IPS DF 6.9 (cell line): ENCODE measurements around the gene MRC2.

Experiments
- DNase-seq: peaks from one replicate; pipeline ENCODE4 v3.0.0-alpha.2; 2013; ENCODE audit warnings: low read depth, low spot score
- H3K27ac ChIP-seq: one replicate; pipeline ENCODE4 v1.5.1; 2013; ENCODE audit warnings: low read length, control low read depth
- H3K27me3 ChIP-seq: 2 replicates; pipeline ENCODE4 v1.6.1; 2013; ENCODE audit warnings: mild to moderate bottlenecking, low read length; ENCODE audit not compliant: control insufficient read depth, insufficient read depth
- H3K36me3 ChIP-seq: 2 replicates; pipeline ENCODE4 v1.6.1; 2013; ENCODE audit warnings: low read length; ENCODE audit not compliant: control insufficient read depth, insufficient read depth
- H3K4me1 ChIP-seq: 2 replicates; pipeline ENCODE4 v1.6.1; 2013; ENCODE audit warnings: low read length; ENCODE audit not compliant: control insufficient read depth, insufficient read depth
- H3K4me3 ChIP-seq: 2 replicates; pipeline ENCODE4 v1.5.1; 2013; ENCODE audit warnings: mild to moderate bottlenecking, low read length
- H3K9me3 ChIP-seq: 2 replicates; pipeline ENCODE4 v1.6.1; 2013; ENCODE audit warnings: low read length, inconsistent platforms; ENCODE audit not compliant: control insufficient read depth, insufficient read depth
- WGBS: extraction: QIAGEN DNeasy Blood & Tissue Kit; methylation state at CpG from one replicate; pipeline ENCODE4 v1.1.7; 2013; ENCODE audit warnings: mixed read lengths, missing lambda C conversion rate; ENCODE audit not compliant: insufficient read length, insufficient coverage; 5-methylcytosine and 5-hydroxymethylcytosine counted together

MRC2 gene

DNA sequence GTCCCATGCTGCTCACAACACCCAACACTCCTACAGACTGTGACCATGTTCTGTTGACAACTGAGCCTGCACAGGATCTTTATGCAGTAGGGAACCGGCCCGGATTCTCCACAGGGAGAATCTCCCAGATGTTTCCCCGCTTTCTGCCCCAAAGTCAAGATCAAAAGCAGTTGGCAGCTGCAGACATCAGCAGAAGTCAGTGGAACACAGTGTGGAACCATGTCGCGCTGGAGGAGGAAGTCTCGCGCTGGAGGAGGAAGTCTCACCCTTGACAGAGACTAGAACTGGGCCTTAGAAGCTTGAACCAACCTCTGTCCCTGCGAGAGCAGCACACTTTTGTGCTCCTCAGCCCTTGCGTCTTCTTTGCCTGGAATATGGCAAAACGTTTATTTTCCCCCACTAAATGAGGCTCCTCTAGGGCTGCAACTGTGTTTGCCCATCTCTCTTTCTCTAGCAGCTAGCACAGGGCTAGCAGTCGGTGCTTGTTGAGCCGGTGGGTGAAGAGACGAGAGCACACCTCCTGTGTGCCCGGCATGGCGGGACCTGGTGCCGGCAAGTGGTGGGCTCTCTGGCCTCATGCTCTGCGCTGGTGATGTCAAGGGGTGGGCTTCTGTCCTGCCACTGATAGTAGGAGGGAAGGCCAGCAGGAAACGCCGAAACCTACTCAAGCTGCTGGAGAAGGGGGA is 2.1 kb upstream of the MRC2 start:
- Histone ChIP-seq H3K27me3 (no peaks in the 10 kb centered on the region), H3K9me3 (no peaks in the 10 kb centered on the region), H3K4me3 (no peak overlapping the region), H3K4me1 (peaks cover 6% of the 10 kb centered on the region; the same call in 1 of the 2 replicates), H3K27ac (no peak overlapping the region), H3K36me3 (no peaks in the 10 kb centered on the region)
- no CpG with 5 or more reads among the region's 19 CpGs for WGBS
- no peak for DNase-seq

- Histone ChIP-seq H3K9me3 (no peaks in the 10 kb centered on the region), H3K27me3 (no peaks in the 10 kb centered on the region), H3K36me3 (no peaks in the 10 kb centered on the region), H3K27ac (no peak overlapping the region), H3K4me3 (no peak overlapping the region), H3K4me1 (peaks cover 6% of the 10 kb centered on the region; the same call in 1 of the 2 replicates)
- no peak for DNase-seq
- no CpG with 5 or more reads among the region's 4 CpGs for WGBS
These were observed 1.6 kb upstream of the MRC2 start for GRCh38 chr17:62625870-62626200.

GRCh38 chr17:62626719-62627218 is 701 bp upstream of the MRC2 start:
- Histone ChIP-seq H3K36me3 (no peaks in the 10 kb centered on the region), H3K4me1 (peaks cover 6% of the 10 kb centered on the region; the same call in 1 of the 2 replicates), H3K9me3 (no peaks in the 10 kb centered on the region), H3K27ac (no peak overlapping the region), H3K27me3 (no peaks in the 10 kb centered on the region), H3K4me3 (peak overlapping the region; percentile 74; the same call in 1 of the 2 replicates)
- no CpG with 5 or more reads among the region's 21 CpGs for WGBS
- DNase-seq = no peak

- Histone ChIP-seq H3K4me3 (peak overlapping the region; percentile 74), H3K27me3 (no peaks in the 10 kb centered on the region), H3K27ac (no peak overlapping the region), H3K9me3 (no peaks in the 10 kb centered on the region), H3K36me3 (no peaks in the 10 kb centered on the region), H3K4me1 (peaks cover 6% of the 10 kb centered on the region; the same call in 1 of the 2 replicates)
- WGBS = no CpG with 5 or more reads among the region's 61 CpGs
- no peak for DNase-seq
These were observed 599 bp downstream of the MRC2 start for GRCh38 chr17:62627904-62628633.

- H3K9me3 ChIP-seq = no peaks in the 10 kb centered on the region
- peak overlapping the region; percentile 74; the same call in 1 of the 2 replicates for H3K4me3 ChIP-seq
- no peaks in the 10 kb centered on the region for H3K36me3 ChIP-seq
- H3K27ac ChIP-seq = no peak overlapping the region
- H3K4me1 ChIP-seq = peaks cover 6% of the 10 kb centered on the region; the same call in 1 of the 2 replicates
- no peaks in the 10 kb centered on the region for H3K27me3 ChIP-seq
- DNase-seq = no peak
- no CpG with 5 or more reads among the region's 19 CpGs for WGBS
These were observed 1.5 kb downstream of the MRC2 start for GRCh38 chr17:62628831-62629555.

DNA sequence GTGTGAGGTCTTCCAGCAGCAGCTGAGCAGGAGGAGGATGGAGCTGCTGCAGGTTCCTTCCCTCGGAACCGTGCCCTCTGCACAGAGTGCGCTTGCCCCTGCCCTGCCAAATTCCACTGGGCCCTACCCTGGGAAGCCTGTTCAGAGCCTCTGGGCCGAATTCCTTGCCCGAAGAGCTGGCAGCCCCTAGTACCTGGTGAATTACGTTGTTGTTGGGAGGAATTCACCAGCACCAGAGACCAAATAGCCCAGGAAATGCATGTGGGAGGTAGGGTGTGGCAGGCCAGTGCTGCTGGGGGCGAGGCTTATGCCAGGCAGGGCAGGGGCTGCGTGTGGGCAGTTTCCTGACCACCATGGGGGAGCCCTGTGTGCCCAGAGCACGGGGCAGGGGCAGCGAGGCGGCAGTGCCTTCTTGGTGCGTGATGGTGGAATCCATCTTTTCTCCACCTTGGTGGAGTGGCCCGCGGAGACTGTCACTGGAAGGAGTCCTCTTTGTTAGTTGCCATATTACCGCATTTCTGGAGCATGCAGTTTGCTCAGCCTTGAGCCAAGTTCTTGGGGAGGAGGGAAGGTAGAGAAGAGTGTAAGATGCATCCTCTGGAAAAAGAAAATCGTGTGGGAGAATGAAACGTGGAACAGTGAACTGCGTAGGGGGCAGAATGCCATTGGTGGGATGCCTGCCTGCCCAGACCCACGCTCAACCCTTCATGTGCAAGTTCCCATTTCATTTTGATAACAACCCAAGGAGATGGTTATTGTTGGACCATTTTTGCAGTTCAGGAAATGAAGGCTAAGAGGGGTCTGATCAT is 2.3 kb downstream of the MRC2 start:
- no peak overlapping the region for H3K4me3 ChIP-seq
- no peak for DNase-seq
- H3K27ac ChIP-seq = no peak overlapping the region
- no peaks in the 10 kb centered on the region for H3K9me3 ChIP-seq
- WGBS = no CpG with 5 or more reads among the region's 19 CpGs
- peaks cover 6% of the 10 kb centered on the region; the same call in 1 of the 2 replicates for H3K4me1 ChIP-seq
- no peaks in the 10 kb centered on the region for H3K27me3 ChIP-seq
- no peaks in the 10 kb centered on the region for H3K36me3 ChIP-seq

DNA sequence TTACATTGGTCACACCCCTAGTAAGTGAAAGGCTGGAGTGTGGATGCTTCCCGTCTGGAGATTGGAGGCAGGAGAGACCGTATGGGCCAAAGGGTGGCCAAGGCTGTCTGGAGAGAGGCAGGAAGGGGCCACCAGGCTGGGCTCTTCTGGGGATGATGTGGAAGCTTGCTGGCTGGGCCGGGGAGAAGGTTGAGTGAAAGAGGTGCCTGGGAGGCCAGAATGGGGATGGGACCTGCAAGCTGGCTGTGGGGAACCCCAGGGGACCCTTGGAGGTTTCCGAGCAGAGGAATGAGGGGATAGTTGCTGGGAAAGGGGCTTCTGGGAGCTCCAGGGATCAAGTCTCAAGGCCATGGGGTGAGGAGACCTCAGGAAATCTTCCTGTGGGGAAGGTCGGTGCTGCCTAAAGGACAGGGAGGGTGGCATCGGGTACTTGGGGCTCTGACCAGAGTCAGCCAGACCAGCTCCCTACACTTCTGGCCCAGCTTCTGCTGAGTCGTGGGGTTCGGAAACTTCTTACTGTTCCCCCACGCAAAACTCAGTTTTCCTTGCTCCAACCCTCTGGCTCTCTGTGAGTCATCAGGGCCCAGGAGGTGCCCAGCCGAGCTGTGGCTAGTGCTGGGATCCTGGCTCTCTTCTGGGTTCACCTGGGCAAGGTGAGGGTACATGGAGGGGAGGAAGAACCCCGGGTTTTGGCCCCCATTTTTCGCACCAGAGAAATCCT is 3.1 kb downstream of the MRC2 start:
- Histone ChIP-seq H3K36me3 (no peaks in the 10 kb centered on the region), H3K27me3 (no peaks in the 10 kb centered on the region), H3K4me3 (no peak overlapping the region), H3K27ac (no peak overlapping the region), H3K4me1 (peaks cover 6% of the 10 kb centered on the region; the same call in 1 of the 2 replicates), H3K9me3 (no peaks in the 10 kb centered on the region)
- no CpG with 5 or more reads among the region's 12 CpGs for WGBS
- no peak for DNase-seq

DNA sequence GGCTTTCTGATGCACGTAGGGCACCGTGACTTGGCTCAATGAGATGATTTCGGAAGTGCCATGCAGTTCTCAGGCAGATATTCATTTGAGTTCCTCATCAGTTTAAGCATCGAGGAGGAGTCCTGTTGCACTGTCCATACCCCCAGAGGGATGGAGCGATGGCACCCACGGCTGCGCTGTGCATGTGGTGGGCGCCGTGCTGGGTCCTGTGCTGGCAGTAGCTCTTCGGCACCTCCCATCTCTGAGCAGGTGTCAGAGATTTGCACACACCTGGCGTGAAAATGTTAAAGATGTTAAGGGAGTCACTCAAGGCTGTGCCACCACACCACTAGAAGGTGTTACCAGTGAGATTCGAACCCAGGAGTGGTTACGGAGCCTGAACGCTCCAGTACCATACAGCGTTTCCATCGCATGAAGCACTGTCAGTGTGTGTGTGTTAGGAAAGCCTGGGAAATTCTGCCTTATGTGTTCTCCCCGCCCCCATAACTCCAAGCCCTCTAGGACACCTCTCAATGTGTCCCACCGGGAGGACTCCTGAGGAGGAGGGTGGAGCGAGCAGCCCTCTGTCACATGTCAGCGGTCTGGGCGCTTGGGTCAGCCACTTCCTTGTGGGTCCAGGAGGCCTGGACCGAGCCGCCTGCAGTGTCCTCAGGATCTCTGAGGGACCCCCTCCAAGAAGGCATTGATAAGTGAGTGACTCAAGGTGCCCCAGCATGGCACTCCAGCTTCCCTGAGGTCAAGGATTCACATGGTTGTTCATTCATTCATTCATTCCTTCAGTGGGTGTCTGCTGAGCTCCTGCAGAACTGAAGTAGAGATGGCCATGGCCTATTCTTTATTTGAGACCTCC is 3.8 kb downstream of the MRC2 start:
- no CpG with 5 or more reads among the region's 23 CpGs for WGBS
- no peaks in the 10 kb centered on the region for H3K9me3 ChIP-seq
- H3K36me3 ChIP-seq = no peaks in the 10 kb centered on the region
- no peak for DNase-seq
- H3K27ac ChIP-seq = no peak overlapping the region
- no peak overlapping the region for H3K4me3 ChIP-seq
- no peaks in the 10 kb centered on the region for H3K27me3 ChIP-seq
- H3K4me1 ChIP-seq = peaks cover 6% of the 10 kb centered on the region; the same call in 1 of the 2 replicates
